Measurements from ENCODE around the gene NDUFA11.

GRCh38 chr19:5881543-5882299 lies 21.9 kb downstream of the NDUFA11 start:
- TF ChIP-seq CTCF (IDR thresholded peaks at IDR 0.05): no peak
- TF ChIP-seq POLR2AphosphoS5 (IDR thresholded peaks at IDR 0.05): no peak
- no peak for TF ChIP-seq POLR2A (IDR thresholded peaks at IDR 0.05)

All from breast epithelium (tissue), 3 donors.